GM12878 (cell line): ENCODE measurements around the gene MAGIX. TPM values are rescaled to one million over a fixed set of nuclear protein-coding genes. Genes with fewer than 3 reads are reported as not detected.

Experiments used
- ATAC-seq: fragments of 200-7000 bp; cut with Tn5 transposase; 3 replicates; pipeline ENCODE4 v1.9.1; 2020; ENCODE audit warnings: mild to moderate bottlenecking, moderate library complexity
- BruUV-seq: library from RNA; stranded (reverse); fragments of 400-500 nt; replicated peaks from 2 replicates; lab custom pipeline; 2021; lab: Mats Ljungman, UMichigan
- CTCF ChIA-PET: fragments of 300-600 bp; sonication (Branson Sonifier 250); formaldehyde crosslinking; extraction: SDS; loops from one replicate; lab custom pipeline; 2021; ENCODE audit warnings: inconsistent platforms; lab: Yijun Ruan, JAX
- POLR2A ChIA-PET: fragments of 350-600 bp; formaldehyde crosslinking; extraction: SDS; loops from one replicate; lab custom pipeline; 2021; ENCODE audit warnings: inconsistent platforms; lab: Charles Lee
- RAD21 ChIA-PET: fragments of 300-600 bp; sonication (Branson Sonifier 250); formaldehyde crosslinking; loops from one replicate; lab custom pipeline; 2023; ENCODE audit warnings: antibody characterized with exemption; ENCODE audit not compliant: unreplicated experiment; lab: Charles Lee
- SMC1A ChIA-PET: fragments of 300-600 bp; sonication (Branson Sonifier 250); formaldehyde crosslinking; loops from one replicate; lab custom pipeline; 2023; ENCODE audit not compliant: unreplicated experiment, uncharacterized antibody; lab: Charles Lee
- DNase-seq: peaks from one replicate; pipeline ENCODE4 v3.0.0-alpha.2; 2011; ENCODE audit warnings: low read depth, low spot score
- FAIRE-seq: peaks from 3 replicates; lab custom pipeline; 2011; peaks lifted over from hg19 to GRCh38; lab: Jason Lieb, UNC
- H2AFZ ChIP-seq: 2 replicates; pipeline ENCODE4 v1.6.0; 2011; ENCODE audit warnings: low read depth, low read length, control low read depth; ENCODE audit not compliant: control insufficient read depth
- H3K27ac ChIP-seq: 2 replicates; pipeline ENCODE4 v1.5.1; 2011; ENCODE audit warnings: control low read depth; ENCODE audit not compliant: control insufficient read depth, insufficient read depth
- H3K27me3 ChIP-seq, 2 experiments: replicated peaks in 1 of 2; 2 replicates each; pipeline versions ENCODE4 v1.6.0 to v1.6.1; 2011; ENCODE audit warnings: low read length in 1 of 2; ENCODE audit not compliant: control insufficient read depth in 2 of 2, insufficient read depth in 2 of 2
- H3K36me3 ChIP-seq, 2 experiments: 2 replicates each; pipeline ENCODE4 v1.5.1; 2011; ENCODE audit warnings: low read length in 1 of 2; ENCODE audit not compliant: control insufficient read depth in 2 of 2, insufficient read depth in 2 of 2
- H3K4me1 ChIP-seq: 2 replicates; pipeline ENCODE4 v1.6.1; 2011; ENCODE audit warnings: mild to moderate bottlenecking, low read length, moderate library complexity, mixed read lengths; ENCODE audit not compliant: control insufficient read depth, insufficient read depth
- H3K4me2 ChIP-seq: 2 replicates; pipeline ENCODE4 v1.6.0; 2011; ENCODE audit warnings: control low read depth; ENCODE audit not compliant: control insufficient read depth, insufficient read depth
- H3K4me3 ChIP-seq: fragments of 200-600 bp; sonication (generic); 2 replicates; pipeline ENCODE4 v1.5.1; 2016
- H3K79me2 ChIP-seq: 2 replicates; pipeline ENCODE4 v1.6.0; 2011; ENCODE audit warnings: low read length; ENCODE audit not compliant: control insufficient read depth, insufficient read depth
- H3K9ac ChIP-seq: 2 replicates; pipeline ENCODE4 v1.8.0; 2011; ENCODE audit warnings: low read length, control low read depth, mixed read lengths; ENCODE audit not compliant: control insufficient read depth, insufficient read depth
- H3K9me3 ChIP-seq: replicated peaks from 3 replicates; pipeline ENCODE4 v1.5.1; 2011; ENCODE audit warnings: mild to moderate bottlenecking, low read length; ENCODE audit not compliant: control insufficient read depth, insufficient read depth
- H4K20me1 ChIP-seq: 2 replicates; pipeline ENCODE4 v1.6.0; 2011; ENCODE audit not compliant: control insufficient read depth, insufficient read depth
- CBFB ChIP-seq: IDR thresholded peaks from 2 replicates; pipeline ENCODE4 v1.6.1; 2016; ENCODE audit warnings: antibody characterized with exemption, low read depth
- CEBPB ChIP-seq, 2 experiments: fragments of 150-350 bp in 1 of 2; IDR thresholded peaks; 2 replicates each; pipeline ENCODE4 v1.6.1; 2012 to 2014; ENCODE audit warnings: low read depth in 2 of 2, low read length in 2 of 2, borderline replicate concordance in 1 of 2, inconsistent platforms in 1 of 2
- CHD1 ChIP-seq: IDR thresholded peaks from 2 replicates; pipeline ENCODE4 v1.6.1; 2012; ENCODE audit warnings: low read depth, low read length, improper control_type of control experiment
- FOS ChIP-seq: IDR thresholded peaks from 3 replicates; pipeline ENCODE4 v1.6.1; 2011; ENCODE audit warnings: borderline replicate concordance; ENCODE audit not compliant: insufficient read length; ENCODE audit errors: extremely low read depth
- NFYA ChIP-seq: IDR thresholded peaks from 2 replicates; pipeline ENCODE4 v1.6.1; 2011; ENCODE audit warnings: low read depth, mild to moderate bottlenecking, low read length, improper control_type of control experiment, borderline replicate concordance
- RBBP5 ChIP-seq: fragments of 200-600 bp; sonication (generic); conservative IDR thresholded peaks from 2 replicates; pipeline ENCODE4 v1.6.1; 2016
- SIN3A ChIP-seq: IDR thresholded peaks from 2 replicates; pipeline ENCODE4 v1.6.1; 2012; ENCODE audit warnings: low read depth, low read length, improper control_type of control experiment
- SMARCA5 ChIP-seq: fragments of 450-650 bp; IDR thresholded peaks from 2 replicates; pipeline ENCODE4 v1.6.1; 2017; ENCODE audit warnings: mild to moderate bottlenecking
- STAT1 ChIP-seq: fragments of 450-650 bp; conservative IDR thresholded peaks from 2 replicates; pipeline ENCODE4 v1.6.1; 2014; ENCODE audit warnings: antibody characterized with exemption, mild to moderate bottlenecking
- YY1 ChIP-seq: IDR thresholded peaks from 2 replicates; pipeline ENCODE4 v1.6.1; 2011; ENCODE audit warnings: low read depth, mild to moderate bottlenecking, low read length
- ZBED1 ChIP-seq: IDR thresholded peaks from 2 replicates; pipeline ENCODE4 v1.6.1; 2016; ENCODE audit warnings: borderline replicate concordance
- ZSCAN29 ChIP-seq: fragments of 450-650 bp; IDR thresholded peaks from 2 replicates; pipeline ENCODE4 v1.6.1; 2017; ENCODE audit warnings: mild to moderate bottlenecking, moderate library complexity
- ZZZ3 ChIP-seq: IDR thresholded peaks from 2 replicates; pipeline ENCODE4 v1.6.1; 2011; ENCODE audit warnings: low read depth; ENCODE audit not compliant: control insufficient read depth, insufficient read length
- WGBS: methylation state at CpG from one replicate; pipeline ENCODE4 v1.1.6; 2016; ENCODE audit warnings: low lambda C conversion rate; ENCODE audit not compliant: insufficient replicate concordance, insufficient coverage; ENCODE audit errors: missing lambda C conversion rate; 5-methylcytosine and 5-hydroxymethylcytosine counted together
- in situ Hi-C: fragments of 300-500 bp; cut with MboI; formaldehyde crosslinking; loops from 9 replicates; pipeline ENCODE4 v1.14.3; 2018; ENCODE audit warnings: mixed read lengths
- intact Hi-C: fragments of 100-400 bp; cut with micrococcal nuclease; formaldehyde crosslinking; loops from one replicate; pipeline ENCODE4 v1.14.2; 2022; ENCODE audit not compliant: unreplicated experiment
- polyA plus RNA-seq, 11 experiments: library from polyadenylated mRNA; depleted of rRNA in 4 of 11; unstranded in 6 of 11; stranded (reverse) in 5 of 11; fragments of >200 nt; fragmentation: Nextera tagmentation in 4 of 11; fragmentation: Illumina TruSeq in 1 of 11; extraction: Ambion mirVana in 4 of 11; extraction: Trizol in 1 of 11; gene quantifications; 1 replicate in 1 of 11; 2 replicates in 10 of 11; pipeline versions ENCODE4 v1.2.1 to v1.2.3, GENCODE V29; 2011 to 2016; ENCODE audit warnings: inconsistent platforms in 2 of 11, missing spikeins in 2 of 11, low read depth in 1 of 11
- total RNA-seq, 4 experiments: library from RNA; depleted of rRNA in 3 of 4; stranded (reverse); fragments of >200 nt in 3 of 4; fragmentation: Illumina TruSeq in 1 of 4; extraction: Trizol in 1 of 4; gene quantifications; 2 replicates each; pipeline versions ENCODE4 v1.2.1 to v1.2.3, GENCODE V29; 2013 to 2021
- TF ChIP-seq, protein P1 (sequence below): fragments of 450-650 bp; IDR thresholded peaks from 2 replicates; pipeline ENCODE4 v1.6.1; 2017; ENCODE audit warnings: mild to moderate bottlenecking, moderate library complexity
- TF ChIP-seq, protein P2 (sequence below): fragments of 450-650 bp; formaldehyde crosslinking; IDR thresholded peaks from 2 replicates; pipeline ENCODE4 v1.4.0; 2022; ENCODE audit warnings: mild to moderate bottlenecking, moderate library complexity
- TF ChIP-seq, protein P3 (sequence below): IDR thresholded peaks from 2 replicates; pipeline ENCODE4 v1.6.1; 2011; ENCODE audit warnings: borderline replicate concordance, low read depth, mild to moderate bottlenecking, moderate library complexity, low read length; ENCODE audit not compliant: insufficient read depth, poor library complexity, severe bottlenecking

MAGIX gene
- total and polyA plus RNA-seq, 10 of the 15 experiments (the other 5 are each of a cell fraction or from before 2014, with no cell fraction given): 0.03 to 2.5 (median 0.82) TPM

DNA sequence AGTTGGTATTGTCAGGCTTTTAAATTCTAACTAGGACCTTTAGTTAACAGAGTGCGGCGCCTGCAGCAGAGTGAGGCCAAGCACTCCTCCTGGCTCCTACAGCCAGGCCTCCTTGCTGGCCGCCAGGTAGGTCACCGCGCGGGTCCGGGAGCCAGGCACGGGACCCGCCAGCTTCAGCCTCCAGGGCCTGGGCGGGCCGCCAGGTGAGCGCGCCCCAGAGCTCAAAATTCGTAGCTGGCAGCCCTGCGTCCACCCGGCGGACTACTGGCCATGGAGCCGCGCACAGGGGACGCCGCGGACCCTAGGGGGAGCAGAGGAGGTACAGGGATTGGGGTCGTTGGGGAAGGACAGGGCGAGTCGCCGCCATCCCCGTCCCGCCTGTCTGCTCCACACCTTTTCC lies at the start of gene MAGIX (continued):
- TF ChIP-seq, protein P1, sequence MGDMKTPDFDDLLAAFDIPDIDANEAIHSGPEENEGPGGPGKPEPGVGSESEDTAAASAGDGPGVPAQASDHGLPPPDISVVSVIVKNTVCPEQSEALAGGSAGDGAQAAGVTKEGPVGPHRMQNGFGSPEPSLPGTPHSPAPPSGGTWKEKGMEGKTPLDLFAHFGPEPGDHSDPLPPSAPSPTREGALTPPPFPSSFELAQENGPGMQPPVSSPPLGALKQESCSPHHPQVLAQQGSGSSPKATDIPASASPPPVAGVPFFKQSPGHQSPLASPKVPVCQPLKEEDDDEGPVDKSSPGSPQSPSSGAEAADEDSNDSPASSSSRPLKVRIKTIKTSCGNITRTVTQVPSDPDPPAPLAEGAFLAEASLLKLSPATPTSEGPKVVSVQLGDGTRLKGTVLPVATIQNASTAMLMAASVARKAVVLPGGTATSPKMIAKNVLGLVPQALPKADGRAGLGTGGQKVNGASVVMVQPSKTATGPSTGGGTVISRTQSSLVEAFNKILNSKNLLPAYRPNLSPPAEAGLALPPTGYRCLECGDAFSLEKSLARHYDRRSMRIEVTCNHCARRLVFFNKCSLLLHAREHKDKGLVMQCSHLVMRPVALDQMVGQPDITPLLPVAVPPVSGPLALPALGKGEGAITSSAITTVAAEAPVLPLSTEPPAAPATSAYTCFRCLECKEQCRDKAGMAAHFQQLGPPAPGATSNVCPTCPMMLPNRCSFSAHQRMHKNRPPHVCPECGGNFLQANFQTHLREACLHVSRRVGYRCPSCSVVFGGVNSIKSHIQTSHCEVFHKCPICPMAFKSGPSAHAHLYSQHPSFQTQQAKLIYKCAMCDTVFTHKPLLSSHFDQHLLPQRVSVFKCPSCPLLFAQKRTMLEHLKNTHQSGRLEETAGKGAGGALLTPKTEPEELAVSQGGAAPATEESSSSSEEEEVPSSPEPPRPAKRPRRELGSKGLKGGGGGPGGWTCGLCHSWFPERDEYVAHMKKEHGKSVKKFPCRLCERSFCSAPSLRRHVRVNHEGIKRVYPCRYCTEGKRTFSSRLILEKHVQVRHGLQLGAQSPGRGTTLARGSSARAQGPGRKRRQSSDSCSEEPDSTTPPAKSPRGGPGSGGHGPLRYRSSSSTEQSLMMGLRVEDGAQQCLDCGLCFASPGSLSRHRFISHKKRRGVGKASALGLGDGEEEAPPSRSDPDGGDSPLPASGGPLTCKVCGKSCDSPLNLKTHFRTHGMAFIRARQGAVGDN: no peak
- no peak for TF ChIP-seq CEBPB (IDR thresholded peaks at IDR 0.05; ENCODE audit: borderline replicate concordance in 1 of 2, low read depth in 2 of 2, low read length in 2 of 2)
- no peak for TF ChIP-seq YY1
- no peak for TF ChIP-seq CHD1
- TF ChIP-seq ZZZ3: no peak
- TF ChIP-seq NFYA: no peak

DNA sequence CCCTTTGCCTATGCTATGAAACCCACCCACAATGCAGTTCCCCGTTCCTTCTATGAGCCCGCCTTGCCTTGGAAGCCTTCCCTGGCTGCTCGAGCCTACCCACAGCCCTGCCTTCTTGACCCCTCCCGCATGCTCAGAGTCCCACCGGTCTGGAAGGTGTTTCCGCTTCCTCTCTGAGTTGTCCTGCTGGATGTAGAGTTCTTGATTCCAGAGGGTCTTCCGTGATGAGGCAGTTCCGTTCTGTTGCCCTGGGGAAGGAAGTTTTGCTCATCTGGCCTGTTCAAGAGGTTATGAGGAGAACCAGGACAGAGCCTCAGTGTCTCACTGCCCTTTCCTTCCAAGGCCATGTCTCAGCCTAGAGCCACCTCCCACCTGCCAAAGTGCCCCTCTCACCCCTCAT lies 46.5 kb upstream of the MAGIX start:
- intact Hi-C loops: no loop called here
- ChIA-PET CTCF (no interaction called here), SMC1A (no interaction called here), POLR2A (no interaction called here), RAD21 (no interaction called here)
- no peaks in the 10 kb centered on the region for H3K4me1 ChIP-seq
- in situ Hi-C loops: no loop called here
- H4K20me1 ChIP-seq: no peaks in the 10 kb centered on the region
- DNase-seq (no peak), ATAC-seq (no peak), FAIRE-seq (no peak)
- H3K9ac ChIP-seq: no peak overlapping the region
- no peak overlapping the region for H2AFZ ChIP-seq
- H3K4me3 ChIP-seq: no peak overlapping the region
- H3K27ac ChIP-seq: no peak overlapping the region
- BruUV-seq: no TSS peak
- H3K79me2 ChIP-seq: no peaks in the 10 kb centered on the region
- H3K36me3 ChIP-seq: peaks cover 1 to 5% of the 10 kb centered on the region in 2 experiments; a peak in 3 of 4 replicates
- no peak overlapping the region for H3K4me2 ChIP-seq
- no peaks in the 10 kb centered on the region for H3K9me3 ChIP-seq
- 76% methylated on average over 8 of the region's 8 CpGs for WGBS
- H3K27me3 ChIP-seq: no peaks in the 10 kb centered on the region
- TF ChIP-seq ZSCAN29: no peak
- no peak for TF ChIP-seq ZBED1
- TF ChIP-seq SMARCA5: no peak
- no peak for TF ChIP-seq SIN3A
- TF ChIP-seq CBFB: no peak
- no peak for TF ChIP-seq RBBP5
- TF ChIP-seq, protein P2, sequence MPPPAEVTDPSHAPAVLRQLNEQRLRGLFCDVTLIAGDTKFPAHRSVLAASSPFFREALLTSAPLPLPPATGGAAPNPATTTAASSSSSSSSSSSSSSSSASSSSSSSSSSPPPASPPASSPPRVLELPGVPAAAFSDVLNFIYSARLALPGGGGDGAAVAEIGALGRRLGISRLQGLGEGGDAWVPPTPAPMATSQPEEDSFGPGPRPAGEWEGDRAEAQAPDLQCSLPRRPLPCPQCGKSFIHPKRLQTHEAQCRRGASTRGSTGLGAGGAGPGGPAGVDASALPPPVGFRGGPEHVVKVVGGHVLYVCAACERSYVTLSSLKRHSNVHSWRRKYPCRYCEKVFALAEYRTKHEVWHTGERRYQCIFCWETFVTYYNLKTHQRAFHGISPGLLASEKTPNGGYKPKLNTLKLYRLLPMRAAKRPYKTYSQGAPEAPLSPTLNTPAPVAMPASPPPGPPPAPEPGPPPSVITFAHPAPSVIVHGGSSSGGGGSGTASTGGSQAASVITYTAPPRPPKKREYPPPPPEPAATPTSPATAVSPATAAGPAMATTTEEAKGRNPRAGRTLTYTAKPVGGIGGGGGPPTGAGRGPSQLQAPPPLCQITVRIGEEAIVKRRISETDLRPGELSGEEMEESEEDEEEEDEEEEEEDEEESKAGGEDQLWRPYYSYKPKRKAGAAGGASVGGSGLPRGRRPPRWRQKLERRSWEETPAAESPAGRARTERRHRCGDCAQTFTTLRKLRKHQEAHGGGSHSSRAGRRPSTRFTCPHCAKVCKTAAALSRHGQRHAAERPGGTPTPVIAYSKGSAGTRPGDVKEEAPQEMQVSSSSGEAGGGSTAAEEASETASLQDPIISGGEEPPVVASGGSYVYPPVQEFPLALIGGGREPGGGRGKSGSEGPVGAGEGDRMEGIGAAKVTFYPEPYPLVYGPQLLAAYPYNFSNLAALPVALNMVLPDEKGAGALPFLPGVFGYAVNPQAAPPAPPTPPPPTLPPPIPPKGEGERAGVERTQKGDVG (CRISPR knock-in tag): no peak
- TF ChIP-seq FOS: no peak
- TF ChIP-seq, protein P3, sequence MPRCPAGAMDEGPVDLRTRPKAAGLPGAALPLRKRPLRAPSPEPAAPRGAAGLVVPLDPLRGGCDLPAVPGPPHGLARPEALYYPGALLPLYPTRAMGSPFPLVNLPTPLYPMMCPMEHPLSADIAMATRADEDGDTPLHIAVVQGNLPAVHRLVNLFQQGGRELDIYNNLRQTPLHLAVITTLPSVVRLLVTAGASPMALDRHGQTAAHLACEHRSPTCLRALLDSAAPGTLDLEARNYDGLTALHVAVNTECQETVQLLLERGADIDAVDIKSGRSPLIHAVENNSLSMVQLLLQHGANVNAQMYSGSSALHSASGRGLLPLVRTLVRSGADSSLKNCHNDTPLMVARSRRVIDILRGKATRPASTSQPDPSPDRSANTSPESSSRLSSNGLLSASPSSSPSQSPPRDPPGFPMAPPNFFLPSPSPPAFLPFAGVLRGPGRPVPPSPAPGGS: no peak
- TF ChIP-seq STAT1: no peak
